H7 (cell line): ENCODE measurements around the gene MTCH2. TPM values are rescaled to one million over a fixed set of nuclear protein-coding genes. Genes with fewer than 3 reads are reported as not detected.

ENCODE experiments used
- DNase-seq: peaks from one replicate; pipeline ENCODE4 v3.0.0; 2012
- H3K27me3 ChIP-seq: 2 replicates; pipeline ENCODE4 v1.6.0; 2011; ENCODE audit warnings: mild to moderate bottlenecking, low read length; ENCODE audit not compliant: control insufficient read depth, insufficient read depth
- H3K36me3 ChIP-seq: replicated peaks from 2 replicates; pipeline ENCODE4 v1.5.1; 2011; ENCODE audit warnings: low read length; ENCODE audit not compliant: control insufficient read depth, insufficient read depth
- H3K4me3 ChIP-seq: 2 replicates; pipeline ENCODE4 v1.5.1; 2011; ENCODE audit warnings: low read depth, mild to moderate bottlenecking, control low read depth, low read length, moderate library complexity; ENCODE audit not compliant: insufficient read depth
- total RNA-seq: library from RNA; depleted of rRNA; stranded (reverse); fragments of >200 nt; shearing (Covaris generic); gene quantifications from 2 replicates; pipeline ENCODE4 v1.2.3, GENCODE V29; 2014

Gene MTCH2
- total RNA-seq, 1 experiment from 2014 or later, result 148 TPM

GRCh38 chr11:47611348-47611794, 31.0 kb downstream of the MTCH2 start:
- no peak for DNase-seq
- no peaks in the 10 kb centered on the region; the same call in 1 of the 2 replicates for H3K36me3 ChIP-seq
- no peaks in the 10 kb centered on the region for H3K27me3 ChIP-seq
- H3K4me3 ChIP-seq, result no peak overlapping the region

- Histone ChIP-seq H3K36me3 (no peaks in the 10 kb centered on the region; the same call in 1 of the 2 replicates), H3K4me3 (no peak overlapping the region), H3K27me3 (no peaks in the 10 kb centered on the region)
- DNase-seq, result no peak
These were observed 32.7 kb downstream of the MTCH2 start for GRCh38 chr11:47609675-47610074.

- DNase-seq, result no peak
- H3K27me3 ChIP-seq, result no peaks in the 10 kb centered on the region
- no peaks in the 10 kb centered on the region; the same call in 1 of the 2 replicates for H3K36me3 ChIP-seq
- no peak overlapping the region for H3K4me3 ChIP-seq
These were observed 35.0 kb downstream of the MTCH2 start for GRCh38 chr11:47607380-47607779.

- Histone ChIP-seq H3K36me3 (no peaks in the 10 kb centered on the region; the same call in 1 of the 2 replicates), H3K27me3 (no peaks in the 10 kb centered on the region), H3K4me3 (no peak overlapping the region)
- DNase-seq, result peak; percentile 43
These were observed 35.6 kb downstream of the MTCH2 start for GRCh38 chr11:47606731-47607130.

- DNase-seq, result no peak
- no peaks in the 10 kb centered on the region for H3K27me3 ChIP-seq
- no peaks in the 10 kb centered on the region; the same call in 1 of the 2 replicates for H3K36me3 ChIP-seq
- no peak overlapping the region for H3K4me3 ChIP-seq
These were observed 36.4 kb downstream of the MTCH2 start for GRCh38 chr11:47605921-47606320.

- DNase-seq, result no peak
- H3K27me3 ChIP-seq, result no peaks in the 10 kb centered on the region
- no peaks in the 10 kb centered on the region for H3K36me3 ChIP-seq
- no peak overlapping the region for H3K4me3 ChIP-seq
These were observed 39.1 kb downstream of the MTCH2 start for GRCh38 chr11:47603295-47603694.

- no peak for DNase-seq
- no peaks in the 10 kb centered on the region for H3K36me3 ChIP-seq
- no peak overlapping the region for H3K4me3 ChIP-seq
- peaks cover 6% of the 10 kb centered on the region for H3K27me3 ChIP-seq
These were observed 42.5 kb downstream of the MTCH2 start for GRCh38 chr11:47599902-47600301.

- H3K4me3 ChIP-seq, result no peak overlapping the region
- H3K27me3 ChIP-seq, result peaks cover 33% of the 10 kb centered on the region
- no peaks in the 10 kb centered on the region for H3K36me3 ChIP-seq
- DNase-seq, result no peak
These were observed 46.4 kb downstream of the MTCH2 start for GRCh38 chr11:47595967-47596366.

GRCh38 chr11:47595029-47595428, 47.3 kb downstream of the MTCH2 start:
- H3K36me3 ChIP-seq, result no peaks in the 10 kb centered on the region
- peaks cover 33% of the 10 kb centered on the region for H3K27me3 ChIP-seq
- no peak overlapping the region for H3K4me3 ChIP-seq
- DNase-seq, result peak; percentile 47

- peak within 1 kb of the TSS; percentile 57 for H3K4me3 ChIP-seq
- peak; percentile 92 for DNase-seq
- H3K36me3 ChIP-seq, result no peaks in the 10 kb centered on the region
- H3K27me3 ChIP-seq, result peaks cover 33% of the 10 kb centered on the region
These were observed 48.2 kb downstream of the MTCH2 start, which contains the start of gene C1QTNF4 for GRCh38 chr11:47593934-47594855. Gene C1QTNF4 (minus strand): TSS chr11:47594411. CDS start chr11:47590810, 3,601 bp downstream.

- H3K36me3 ChIP-seq, result no peaks in the 10 kb centered on the region
- peaks cover 33% of the 10 kb centered on the region for H3K27me3 ChIP-seq
- peak overlapping the region; percentile 57 for H3K4me3 ChIP-seq
- peak; percentile 68 for DNase-seq
These were observed 48.8 kb downstream of the MTCH2 start for GRCh38 chr11:47593492-47593933.

GRCh38 chr11:47592970-47593369, 49.4 kb downstream of the MTCH2 start:
- no peak for DNase-seq
- Histone ChIP-seq H3K4me3 (no peak overlapping the region), H3K36me3 (no peaks in the 10 kb centered on the region), H3K27me3 (peaks cover 33% of the 10 kb centered on the region)

GRCh38 chr11:47592251-47592650, 50.1 kb downstream of the MTCH2 start:
- Histone ChIP-seq H3K27me3 (peaks cover 33% of the 10 kb centered on the region), H3K4me3 (no peak overlapping the region), H3K36me3 (no peaks in the 10 kb centered on the region)
- DNase-seq, result no peak

GRCh38 chr11:47591764-47592163, 50.6 kb downstream of the MTCH2 start:
- peaks cover 33% of the 10 kb centered on the region for H3K27me3 ChIP-seq
- peak; percentile 43 for DNase-seq
- no peaks in the 10 kb centered on the region for H3K36me3 ChIP-seq
- no peak overlapping the region for H3K4me3 ChIP-seq
